Parathyroid adenoma (tissue), 2 donors: ENCODE data around the gene GLI3.

Experiments
- H2AFZ ChIP-seq: fragments of 300-600 bp; sonication (generic); one replicate; pipeline ENCODE4 v1.7.0; 2017; ENCODE audit warnings: antibody characterized with exemption, mild to moderate bottlenecking
- H3K27ac ChIP-seq: fragments of 300-600 bp; sonication (generic); one replicate; pipeline ENCODE4 v1.7.0; 2017
- H3K27me3 ChIP-seq: fragments of 300-600 bp; sonication (generic); one replicate; pipeline ENCODE4 v1.7.0; 2017; ENCODE audit warnings: low read length; ENCODE audit not compliant: control insufficient read depth, insufficient read depth
- H3K36me3 ChIP-seq: fragments of 300-600 bp; sonication (generic); one replicate; pipeline ENCODE4 v1.7.0; 2017; ENCODE audit warnings: low read length; ENCODE audit not compliant: control insufficient read depth, insufficient read depth
- H3K4me1 ChIP-seq: fragments of 300-600 bp; sonication (generic); one replicate; pipeline ENCODE4 v1.7.0; 2017; ENCODE audit warnings: control low read depth
- H3K4me2 ChIP-seq: fragments of 300-600 bp; sonication (generic); one replicate; pipeline ENCODE4 v1.7.0; 2017; ENCODE audit warnings: low read length
- H3K4me3 ChIP-seq: fragments of 300-600 bp; sonication (generic); one replicate; pipeline ENCODE4 v1.7.0; 2017; ENCODE audit warnings: low read depth, low read length
- H3K79me2 ChIP-seq: fragments of 300-600 bp; sonication (generic); one replicate; pipeline ENCODE4 v1.7.0; 2017; ENCODE audit warnings: control low read depth
- H3K9ac ChIP-seq: fragments of 300-600 bp; sonication (generic); one replicate; pipeline ENCODE4 v1.7.0; 2017; ENCODE audit warnings: mild to moderate bottlenecking
- H3K9me3 ChIP-seq: fragments of 300-600 bp; sonication (generic); one replicate; pipeline ENCODE4 v1.7.0; 2017; ENCODE audit warnings: low read length; ENCODE audit not compliant: control insufficient read depth
- TF ChIP-seq, protein P1 (sequence below): fragments of 300-600 bp; sonication (generic); IDR thresholded peaks from one replicate; pipeline ENCODE4 v1.7.0; 2017; ENCODE audit warnings: antibody characterized with exemption, mild to moderate bottlenecking
- donor health status: primary hyperparathyroidism.

Gene GLI3

DNA sequence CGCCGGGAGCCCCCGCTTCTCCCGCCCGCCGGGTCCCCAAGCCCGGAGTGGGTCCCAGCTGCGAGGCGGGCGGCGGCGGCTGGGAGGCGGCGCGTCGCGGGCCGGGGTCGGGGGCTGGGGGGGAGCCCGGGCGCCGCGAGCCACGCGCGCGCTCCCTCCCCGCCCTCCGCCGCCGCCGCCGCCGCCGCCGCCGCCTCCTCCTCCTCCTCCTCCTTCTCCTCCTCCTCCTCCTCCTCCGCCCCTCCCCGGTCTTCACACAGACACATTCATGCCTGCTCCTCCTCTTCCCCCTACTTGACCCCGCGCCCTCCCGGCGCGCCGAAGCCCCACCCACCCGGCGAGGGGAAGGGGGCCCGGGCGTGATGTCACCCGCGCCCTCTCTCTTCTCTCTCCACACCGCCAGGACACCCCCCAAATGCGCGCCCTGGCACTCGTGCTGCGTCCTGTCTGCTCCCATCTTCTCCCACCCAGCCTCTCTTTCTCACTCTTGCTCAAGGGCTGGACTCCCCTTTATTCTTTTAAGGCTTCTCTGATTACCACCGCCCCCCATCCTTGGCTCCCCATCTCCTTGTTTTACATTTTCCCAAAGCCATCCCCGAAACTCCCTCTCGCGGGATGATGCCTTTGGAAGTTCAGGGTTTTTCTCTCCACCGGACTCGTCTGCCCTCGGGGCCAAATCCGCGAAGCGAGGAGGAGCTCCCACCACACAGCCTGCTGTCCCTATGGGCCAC lies 967 bp upstream of the GLI3 start:
- peak overlapping the region; percentile 27 for H3K27ac ChIP-seq
- TF ChIP-seq, protein P1, sequence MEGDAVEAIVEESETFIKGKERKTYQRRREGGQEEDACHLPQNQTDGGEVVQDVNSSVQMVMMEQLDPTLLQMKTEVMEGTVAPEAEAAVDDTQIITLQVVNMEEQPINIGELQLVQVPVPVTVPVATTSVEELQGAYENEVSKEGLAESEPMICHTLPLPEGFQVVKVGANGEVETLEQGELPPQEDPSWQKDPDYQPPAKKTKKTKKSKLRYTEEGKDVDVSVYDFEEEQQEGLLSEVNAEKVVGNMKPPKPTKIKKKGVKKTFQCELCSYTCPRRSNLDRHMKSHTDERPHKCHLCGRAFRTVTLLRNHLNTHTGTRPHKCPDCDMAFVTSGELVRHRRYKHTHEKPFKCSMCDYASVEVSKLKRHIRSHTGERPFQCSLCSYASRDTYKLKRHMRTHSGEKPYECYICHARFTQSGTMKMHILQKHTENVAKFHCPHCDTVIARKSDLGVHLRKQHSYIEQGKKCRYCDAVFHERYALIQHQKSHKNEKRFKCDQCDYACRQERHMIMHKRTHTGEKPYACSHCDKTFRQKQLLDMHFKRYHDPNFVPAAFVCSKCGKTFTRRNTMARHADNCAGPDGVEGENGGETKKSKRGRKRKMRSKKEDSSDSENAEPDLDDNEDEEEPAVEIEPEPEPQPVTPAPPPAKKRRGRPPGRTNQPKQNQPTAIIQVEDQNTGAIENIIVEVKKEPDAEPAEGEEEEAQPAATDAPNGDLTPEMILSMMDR: no peak
- no peak overlapping the region for H3K9ac ChIP-seq
- no peaks in the 10 kb centered on the region for H3K9me3 ChIP-seq
- H3K4me2 ChIP-seq: peak overlapping the region; percentile 82
- no peaks in the 10 kb centered on the region for H3K79me2 ChIP-seq
- H2AFZ ChIP-seq: peak overlapping the region; percentile 82
- no peaks in the 10 kb centered on the region for H3K36me3 ChIP-seq
- no peaks in the 10 kb centered on the region for H3K27me3 ChIP-seq
- H3K4me3 ChIP-seq: peak overlapping the region; percentile 66
- H3K4me1 ChIP-seq: no peaks in the 10 kb centered on the region

DNA sequence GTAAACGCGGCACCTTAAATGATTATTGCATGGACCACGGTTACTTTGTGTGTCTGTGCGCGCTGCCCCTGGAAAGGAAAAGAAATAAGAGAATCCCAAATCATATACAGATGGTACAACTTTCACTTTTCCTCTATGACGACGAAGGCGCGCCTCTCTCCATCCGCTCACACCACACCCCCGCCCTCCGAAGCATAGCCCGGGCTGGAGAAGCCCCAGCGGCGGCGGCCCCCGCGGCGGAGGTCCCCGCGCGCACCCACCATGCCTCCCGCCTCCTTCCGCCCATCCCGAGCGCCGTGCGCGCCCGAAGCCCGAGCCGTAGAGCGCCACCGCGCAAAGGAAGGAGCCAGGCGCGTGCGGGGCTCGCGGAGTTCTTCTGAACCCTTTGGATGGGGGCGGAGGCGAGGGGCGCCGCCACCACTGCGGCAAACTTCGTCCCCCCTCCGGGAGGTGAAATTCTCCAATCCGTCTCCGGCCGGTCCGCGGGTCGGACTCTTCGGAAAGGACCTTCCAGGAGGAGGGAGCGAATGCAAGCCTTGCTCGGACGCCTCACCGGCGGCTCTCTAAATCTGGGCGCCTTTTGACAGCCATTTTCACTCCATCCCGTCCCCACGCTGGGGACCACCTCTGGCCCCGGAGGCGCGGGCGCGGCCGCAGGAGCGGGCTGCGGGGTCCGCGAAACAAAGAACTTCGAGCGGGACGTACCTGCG lies 588 bp downstream of the GLI3 start:
- Histone ChIP-seq H3K27ac (no peak overlapping the region), H3K9ac (no peak overlapping the region), H3K4me3 (peak overlapping the region; percentile 65), H3K79me2 (no peaks in the 10 kb centered on the region), H3K9me3 (no peaks in the 10 kb centered on the region), H3K36me3 (no peaks in the 10 kb centered on the region), H2AFZ (peak overlapping the region; percentile 79), H3K4me2 (peak overlapping the region; percentile 93), H3K27me3 (no peaks in the 10 kb centered on the region), H3K4me1 (no peaks in the 10 kb centered on the region)
- TF ChIP-seq, protein P1: no peak

DNA sequence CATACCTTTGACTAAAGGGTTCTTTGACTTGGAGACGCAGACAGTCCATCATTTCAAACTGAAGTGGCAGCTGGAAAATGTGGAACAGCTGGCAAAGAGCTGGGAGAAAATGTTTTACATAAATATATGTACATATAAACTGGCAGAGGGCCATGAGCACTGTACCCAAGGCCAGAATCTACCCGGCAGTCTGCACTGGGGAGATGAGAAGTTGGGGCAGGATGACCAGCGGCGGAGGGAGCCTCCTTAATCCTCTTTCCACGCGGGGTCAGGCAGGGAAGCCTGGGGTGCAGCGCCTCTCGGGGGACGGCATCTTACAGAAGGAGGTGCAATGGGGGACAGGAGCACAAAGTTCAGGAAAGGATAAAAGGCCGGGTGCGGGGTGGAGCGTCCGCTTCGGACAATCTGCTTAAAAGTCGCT lies 1.3 kb downstream of the GLI3 start:
- Histone ChIP-seq H3K4me1 (no peaks in the 10 kb centered on the region), H3K27me3 (no peaks in the 10 kb centered on the region), H3K4me3 (peak overlapping the region; percentile 65), H3K27ac (no peak overlapping the region), H3K79me2 (no peaks in the 10 kb centered on the region), H3K4me2 (peak overlapping the region; percentile 93), H3K9me3 (no peaks in the 10 kb centered on the region), H2AFZ (peak overlapping the region; percentile 79), H3K9ac (no peak overlapping the region), H3K36me3 (no peaks in the 10 kb centered on the region)
- TF ChIP-seq, protein P1: no peak

DNA sequence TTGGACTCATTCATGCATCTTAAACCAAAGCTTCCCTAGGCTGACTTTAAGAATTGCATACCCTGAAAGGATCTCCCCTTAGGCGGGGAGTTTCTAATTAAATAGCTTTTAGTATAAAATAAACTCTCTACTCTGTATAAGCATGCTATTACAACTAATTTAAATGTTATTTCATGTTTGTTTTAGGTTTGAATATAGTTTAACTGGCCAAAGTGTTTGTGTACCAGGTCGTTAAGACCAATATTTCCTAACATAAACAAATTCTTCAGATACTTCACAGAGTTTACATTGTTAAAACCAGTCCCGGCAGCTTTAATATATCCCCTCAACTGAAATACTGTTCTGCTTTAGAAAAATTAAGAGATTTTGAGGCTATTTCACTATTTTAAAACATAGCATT lies 2.3 kb downstream of the GLI3 start:
- H3K4me3 ChIP-seq: no peak overlapping the region
- H3K4me2 ChIP-seq: no peak overlapping the region
- H3K36me3 ChIP-seq: no peaks in the 10 kb centered on the region
- no peak overlapping the region for H2AFZ ChIP-seq
- H3K9ac ChIP-seq: no peak overlapping the region
- no peaks in the 10 kb centered on the region for H3K4me1 ChIP-seq
- TF ChIP-seq, protein P1: no peak
- H3K9me3 ChIP-seq: no peaks in the 10 kb centered on the region
- H3K27ac ChIP-seq: no peak overlapping the region
- no peaks in the 10 kb centered on the region for H3K27me3 ChIP-seq
- no peaks in the 10 kb centered on the region for H3K79me2 ChIP-seq
